IMR-90 (cell line): ENCODE data around the gene C11orf21. TPM values are rescaled to one million over a fixed set of nuclear protein-coding genes. Genes with fewer than 3 reads are reported as not detected.

Source experiments
- ATAC-seq: fragments of 200-7000 bp; cut with Tn5 transposase; 2 replicates; pipeline ENCODE4 v1.9.1; 2020; ENCODE audit warnings: low read depth, mild to moderate bottlenecking, moderate library complexity
- BruUV-seq: library from RNA; stranded (reverse); fragments of 400-500 nt; replicated peaks from 2 replicates; lab custom pipeline; 2021; lab: Mats Ljungman, UMichigan
- CTCF ChIA-PET: fragments of 300-600 bp; formaldehyde crosslinking; extraction: SDS; loops from one replicate; lab custom pipeline; 2021; ENCODE audit warnings: antibody characterized with exemption; lab: Yijun Ruan, JAX
- POLR2A ChIA-PET: fragments of 300-600 bp; sonication (Branson Sonifier 250); formaldehyde crosslinking; loops from one replicate; lab custom pipeline; 2022; ENCODE audit warnings: antibody characterized with exemption; ENCODE audit not compliant: unreplicated experiment; lab: Charles Lee
- DNase-seq: peaks from one replicate; pipeline ENCODE4 v3.0.0; 2013
- H2AFZ ChIP-seq: replicated peaks from 2 replicates; pipeline ENCODE3; 2013; ENCODE audit warnings: low read length, mild to moderate bottlenecking; ENCODE audit not compliant: poor library complexity
- H2AK5ac ChIP-seq: 2 replicates; pipeline ENCODE4 v1.6.1; 2013; ENCODE audit warnings: low read depth, low read length, inconsistent platforms
- H2AK9ac ChIP-seq: replicated peaks from 2 replicates; pipeline ENCODE3; 2013; ENCODE audit warnings: mild to moderate bottlenecking, low read depth, low read length, moderate library complexity; ENCODE audit not compliant: poor library complexity
- H2BK120ac ChIP-seq: 2 replicates; pipeline ENCODE4 v1.6.1; 2013; ENCODE audit warnings: low read depth, low read length, inconsistent platforms
- H2BK15ac ChIP-seq: 3 replicates; pipeline ENCODE4 v1.6.1; 2013; ENCODE audit warnings: low read depth, low read length, inconsistent platforms
- H2BK20ac ChIP-seq: 2 replicates; pipeline ENCODE4 v1.6.1; 2013; ENCODE audit warnings: low read depth, mild to moderate bottlenecking, inconsistent platforms, low read length, moderate library complexity
- H2BK5ac ChIP-seq: 2 replicates; pipeline ENCODE4 v1.6.1; 2013; ENCODE audit warnings: mild to moderate bottlenecking, low read depth, low read length, inconsistent platforms; ENCODE audit not compliant: poor library complexity, severe bottlenecking
- H3K14ac ChIP-seq: replicated peaks from 2 replicates; pipeline ENCODE4 v1.6.1; 2013; ENCODE audit warnings: low read depth, low read length, inconsistent platforms
- H3K18ac ChIP-seq: 2 replicates; pipeline ENCODE4 v1.6.1; 2013; ENCODE audit warnings: low read depth, low read length, control low read depth
- H3K23ac ChIP-seq: 2 replicates; pipeline ENCODE4 v1.6.1; 2013; ENCODE audit warnings: low read depth, low read length, inconsistent platforms
- H3K27ac ChIP-seq: 2 replicates; pipeline ENCODE4 v1.5.1; 2013; ENCODE audit warnings: mild to moderate bottlenecking, control low read depth, low read length; ENCODE audit not compliant: insufficient read depth
- H3K27me3 ChIP-seq: 2 replicates; pipeline ENCODE4 v1.6.1; 2013; ENCODE audit warnings: low read length; ENCODE audit not compliant: control insufficient read depth, insufficient read depth
- H3K36me3 ChIP-seq: 2 replicates; pipeline ENCODE4 v1.6.1; 2013; ENCODE audit warnings: low read length, mixed read lengths; ENCODE audit not compliant: control insufficient read depth, insufficient read depth
- H3K4ac ChIP-seq: 2 replicates; pipeline ENCODE4 v1.6.1; 2013; ENCODE audit warnings: low read depth, low read length, inconsistent platforms
- H3K4me1 ChIP-seq: 2 replicates; pipeline ENCODE4 v1.6.1; 2013; ENCODE audit warnings: low read length, mixed read lengths; ENCODE audit not compliant: control insufficient read depth, insufficient read depth
- H3K4me2 ChIP-seq: 2 replicates; pipeline ENCODE4 v1.6.1; 2013; ENCODE audit warnings: low read depth, mild to moderate bottlenecking, control low read depth, low read length, moderate library complexity
- H3K4me3 ChIP-seq: 2 replicates; pipeline ENCODE4 v1.5.1; 2013; ENCODE audit warnings: low read depth, mild to moderate bottlenecking, control low read depth, low read length, moderate library complexity; ENCODE audit not compliant: insufficient read depth
- H3K56ac ChIP-seq: 2 replicates; pipeline ENCODE4 v1.6.1; 2013; ENCODE audit warnings: low read length, inconsistent platforms; ENCODE audit not compliant: insufficient read depth; ENCODE audit errors: extremely low read depth
- H3K79me1 ChIP-seq, 2 experiments: 2 replicates each; pipeline ENCODE4 v1.6.1; 2013; ENCODE audit warnings: low read length in 2 of 2, inconsistent platforms in 1 of 2, low read depth in 1 of 2
- H3K9ac ChIP-seq: 2 replicates; pipeline ENCODE4 v1.6.1; 2013; ENCODE audit warnings: low read depth, low read length, control low read depth
- H3K9me1 ChIP-seq: 2 replicates; pipeline ENCODE4 v1.6.1; 2013; ENCODE audit warnings: low read length, inconsistent platforms; ENCODE audit not compliant: insufficient read depth
- H3K9me3 ChIP-seq: 2 replicates; pipeline ENCODE4 v1.6.1; 2013; ENCODE audit warnings: low read length; ENCODE audit not compliant: control insufficient read depth, insufficient read depth
- H4K20me1 ChIP-seq: 2 replicates; pipeline ENCODE4 v1.6.1; 2013; ENCODE audit warnings: low read length, inconsistent platforms; ENCODE audit not compliant: insufficient read depth
- H4K5ac ChIP-seq: 2 replicates; pipeline ENCODE4 v1.6.1; 2013; ENCODE audit warnings: mild to moderate bottlenecking, low read depth, low read length, control low read depth
- H4K8ac ChIP-seq, 2 experiments: 2 replicates each; pipeline ENCODE4 v1.6.1; 2013; ENCODE audit warnings: low read depth in 2 of 2, low read length in 2 of 2, control low read depth in 1 of 2, inconsistent platforms in 1 of 2
- H4K91ac ChIP-seq: 2 replicates; pipeline ENCODE4 v1.6.1; 2013; ENCODE audit warnings: low read depth, low read length, inconsistent platforms; ENCODE audit not compliant: insufficient read depth
- BHLHE40 ChIP-seq: fragments of 150-350 bp; IDR thresholded peaks from 2 replicates; pipeline ENCODE4 v1.6.1; 2016; ENCODE audit warnings: mild to moderate bottlenecking, low read depth, low read length
- CEBPB ChIP-seq: IDR thresholded peaks from 2 replicates; pipeline ENCODE4 v1.6.1; 2012; ENCODE audit warnings: low read depth, low read length, improper control_type of control experiment
- FOS ChIP-seq: fragments of 150-350 bp; IDR thresholded peaks from 2 replicates; pipeline ENCODE4 v1.6.1; 2016; ENCODE audit warnings: low read depth, low read length
- MAFK ChIP-seq: IDR thresholded peaks from 2 replicates; pipeline ENCODE4 v1.6.1; 2012; ENCODE audit warnings: low read depth, low read length, improper control_type of control experiment
- MAZ ChIP-seq: IDR thresholded peaks from 2 replicates; pipeline ENCODE4 v1.6.1; 2012; ENCODE audit warnings: low read depth, mild to moderate bottlenecking, low read length, improper control_type of control experiment, moderate library complexity, borderline replicate concordance
- NFE2L2 ChIP-seq: fragments of 150-350 bp; IDR thresholded peaks from 2 replicates; pipeline ENCODE4 v1.6.1; 2016; ENCODE audit warnings: low read depth, mild to moderate bottlenecking, low read length
- POLR2A ChIP-seq: IDR thresholded peaks from 2 replicates; pipeline ENCODE4 v1.6.1; 2012; ENCODE audit warnings: mild to moderate bottlenecking, low read depth, low read length
- RAD21 ChIP-seq: IDR thresholded peaks from 2 replicates; pipeline ENCODE4 v1.6.1; 2012; ENCODE audit warnings: low read length, improper control_type of control experiment
- RCOR1 ChIP-seq: IDR thresholded peaks from 2 replicates; pipeline ENCODE4 v1.6.1; 2012; ENCODE audit warnings: mild to moderate bottlenecking, low read length, improper control_type of control experiment; ENCODE audit not compliant: insufficient replicate concordance
- RFX5 ChIP-seq: IDR thresholded peaks from 2 replicates; pipeline ENCODE4 v1.8.0; 2012; ENCODE audit warnings: low read depth, mild to moderate bottlenecking, low read length, moderate library complexity
- SMC3 ChIP-seq: fragments of 150-350 bp; IDR thresholded peaks from 2 replicates; pipeline ENCODE4 v1.6.1; 2016; ENCODE audit warnings: low read depth, mild to moderate bottlenecking, antibody characterized with exemption, low read length, moderate library complexity
- WGBS, 2 experiments: methylation state at CpG; one replicate each; pipeline versions ENCODE4 v1.1.5 to v1.1.7; 2013; ENCODE audit warnings: missing lambda C conversion rate in 2 of 2; ENCODE audit not compliant: insufficient read length in 1 of 2; ENCODE audit errors: extremely low coverage in 2 of 2; 5-methylcytosine and 5-hydroxymethylcytosine counted together
- dilution Hi-C: fragments of 300-500 bp; cut with HindIII; formaldehyde crosslinking; loops from one replicate; pipeline ENCODE4 v1.14.3; 2018; ENCODE audit warnings: low sequenced_read_pairs; ENCODE audit not compliant: unreplicated experiment
- in situ Hi-C: fragments of 300-500 bp; cut with MboI; formaldehyde crosslinking; loops from 3 replicates; pipeline ENCODE4 v1.14.3; 2019; ENCODE audit warnings: low sequenced_read_pairs, inconsistent platforms, mixed read lengths
- intact Hi-C: fragments of 100-400 bp; cut with micrococcal nuclease; formaldehyde crosslinking; loops from 2 replicates; pipeline ENCODE4 v1.10.0; 2022
- polyA plus RNA-seq, 3 experiments: library from polyadenylated mRNA; depleted of rRNA; stranded (reverse); fragments of >200 nt; gene quantifications; 2 replicates each; pipeline ENCODE4 v1.2.3, GENCODE V29; 2012; ENCODE audit warnings: low replicate concordance in 1 of 3
- total RNA-seq: library from RNA; depleted of rRNA; stranded (reverse); fragments of >200 nt; gene quantifications from 2 replicates; pipeline ENCODE4 v1.2.3, GENCODE V29; 2012
- TF ChIP-seq, protein P1 (sequence below): fragments of 150-350 bp; IDR thresholded peaks from 2 replicates; pipeline ENCODE4 v1.6.1; 2017; ENCODE audit warnings: mild to moderate bottlenecking, antibody characterized with exemption, low read length, low read depth
- TF ChIP-seq, protein P2 (sequence below): conservative IDR thresholded peaks from 2 replicates; pipeline ENCODE4 v1.5.1; 2012; ENCODE audit warnings: mild to moderate bottlenecking, low read depth, low read length, improper control_type of control experiment
- TF ChIP-seq, protein P3 (sequence below): fragments of 150-350 bp; IDR thresholded peaks from 2 replicates; pipeline ENCODE4 v1.6.1; 2016; ENCODE audit warnings: low read depth, mild to moderate bottlenecking, low read length, moderate library complexity, borderline replicate concordance

Gene C11orf21
- total and polyA plus RNA-seq, 2 of the 4 experiments (the other 2 are of a cell fraction) = not detected

DNA sequence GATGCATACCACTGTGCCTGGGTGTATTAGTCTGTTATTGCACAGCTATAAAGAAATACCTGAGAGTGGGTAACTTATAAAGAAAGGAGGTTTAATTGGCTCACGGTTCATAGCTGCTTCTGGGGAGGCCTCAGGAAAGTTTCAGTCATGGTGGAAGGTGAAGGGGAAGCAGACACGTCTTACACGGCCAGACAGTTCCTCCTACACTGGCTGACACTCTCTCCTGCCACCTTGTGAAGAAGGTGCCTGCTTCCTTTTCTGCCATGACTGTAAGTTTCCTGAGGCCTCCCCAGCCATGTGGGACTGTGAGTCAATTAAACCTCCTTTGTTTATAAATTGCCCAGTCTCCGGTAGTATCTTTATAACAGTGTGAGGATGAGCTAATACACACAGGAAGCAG is 41.8 kb upstream of the C11orf21 start:
- peaks cover 2% of the 10 kb centered on the region; the same call in 1 of the 2 replicates for H3K9me3 ChIP-seq
- ChIA-PET CTCF (no interaction called here), POLR2A (no interaction called here)
- H3K4me2 ChIP-seq = no peak overlapping the region
- H3K4ac ChIP-seq = no peak overlapping the region
- no peak overlapping the region for H2AK5ac ChIP-seq
- ATAC-seq (no peak), DNase-seq (no peak)
- no peaks in the 10 kb centered on the region for H3K9me1 ChIP-seq
- BruUV-seq = no TSS peak
- no peak overlapping the region for H4K5ac ChIP-seq
- no peak overlapping the region for H2AFZ ChIP-seq
- H3K18ac ChIP-seq = no peak overlapping the region
- dilution Hi-C loops (no loop called here), intact Hi-C loops (no loop called here), in situ Hi-C loops (no loop called here)
- H4K91ac ChIP-seq = no peak overlapping the region
- peaks cover 7% of the 10 kb centered on the region for H3K27me3 ChIP-seq
- no peak overlapping the region for H2BK20ac ChIP-seq
- no peaks in the 10 kb centered on the region for H3K36me3 ChIP-seq
- no peak overlapping the region for H3K23ac ChIP-seq
- H3K27ac ChIP-seq = no peak overlapping the region
- H2BK15ac ChIP-seq = no peak overlapping the region
- no peak overlapping the region for H3K9ac ChIP-seq
- no peak overlapping the region for H2BK120ac ChIP-seq
- TF ChIP-seq, protein P1, sequence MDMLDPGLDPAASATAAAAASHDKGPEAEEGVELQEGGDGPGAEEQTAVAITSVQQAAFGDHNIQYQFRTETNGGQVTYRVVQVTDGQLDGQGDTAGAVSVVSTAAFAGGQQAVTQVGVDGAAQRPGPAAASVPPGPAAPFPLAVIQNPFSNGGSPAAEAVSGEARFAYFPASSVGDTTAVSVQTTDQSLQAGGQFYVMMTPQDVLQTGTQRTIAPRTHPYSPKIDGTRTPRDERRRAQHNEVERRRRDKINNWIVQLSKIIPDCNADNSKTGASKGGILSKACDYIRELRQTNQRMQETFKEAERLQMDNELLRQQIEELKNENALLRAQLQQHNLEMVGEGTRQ = no peak
- TF ChIP-seq FOS (no peak), BHLHE40 (no peak), POLR2A (no peak), RCOR1 (no peak), CEBPB (no peak), MAFK (no peak), RAD21 (no peak), RFX5 (no peak), NFE2L2 (no peak), SMC3 (no peak), MAZ (no peak)
- TF ChIP-seq, protein P2, sequence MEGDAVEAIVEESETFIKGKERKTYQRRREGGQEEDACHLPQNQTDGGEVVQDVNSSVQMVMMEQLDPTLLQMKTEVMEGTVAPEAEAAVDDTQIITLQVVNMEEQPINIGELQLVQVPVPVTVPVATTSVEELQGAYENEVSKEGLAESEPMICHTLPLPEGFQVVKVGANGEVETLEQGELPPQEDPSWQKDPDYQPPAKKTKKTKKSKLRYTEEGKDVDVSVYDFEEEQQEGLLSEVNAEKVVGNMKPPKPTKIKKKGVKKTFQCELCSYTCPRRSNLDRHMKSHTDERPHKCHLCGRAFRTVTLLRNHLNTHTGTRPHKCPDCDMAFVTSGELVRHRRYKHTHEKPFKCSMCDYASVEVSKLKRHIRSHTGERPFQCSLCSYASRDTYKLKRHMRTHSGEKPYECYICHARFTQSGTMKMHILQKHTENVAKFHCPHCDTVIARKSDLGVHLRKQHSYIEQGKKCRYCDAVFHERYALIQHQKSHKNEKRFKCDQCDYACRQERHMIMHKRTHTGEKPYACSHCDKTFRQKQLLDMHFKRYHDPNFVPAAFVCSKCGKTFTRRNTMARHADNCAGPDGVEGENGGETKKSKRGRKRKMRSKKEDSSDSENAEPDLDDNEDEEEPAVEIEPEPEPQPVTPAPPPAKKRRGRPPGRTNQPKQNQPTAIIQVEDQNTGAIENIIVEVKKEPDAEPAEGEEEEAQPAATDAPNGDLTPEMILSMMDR = no peak
- TF ChIP-seq, protein P3, sequence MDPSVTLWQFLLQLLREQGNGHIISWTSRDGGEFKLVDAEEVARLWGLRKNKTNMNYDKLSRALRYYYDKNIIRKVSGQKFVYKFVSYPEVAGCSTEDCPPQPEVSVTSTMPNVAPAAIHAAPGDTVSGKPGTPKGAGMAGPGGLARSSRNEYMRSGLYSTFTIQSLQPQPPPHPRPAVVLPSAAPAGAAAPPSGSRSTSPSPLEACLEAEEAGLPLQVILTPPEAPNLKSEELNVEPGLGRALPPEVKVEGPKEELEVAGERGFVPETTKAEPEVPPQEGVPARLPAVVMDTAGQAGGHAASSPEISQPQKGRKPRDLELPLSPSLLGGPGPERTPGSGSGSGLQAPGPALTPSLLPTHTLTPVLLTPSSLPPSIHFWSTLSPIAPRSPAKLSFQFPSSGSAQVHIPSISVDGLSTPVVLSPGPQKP = no peak
- no CpG with 5 or more reads among the region's 4 CpGs for WGBS, 2 experiments
- H4K20me1 ChIP-seq = no peaks in the 10 kb centered on the region
- no peaks in the 10 kb centered on the region for H3K79me1 ChIP-seq
- no peak overlapping the region for H3K4me3 ChIP-seq
- H3K4me1 ChIP-seq = no peaks in the 10 kb centered on the region
- no peak overlapping the region for H4K8ac ChIP-seq
- H3K56ac ChIP-seq = no peak overlapping the region
- no peak overlapping the region for H2BK5ac ChIP-seq
- H2AK9ac ChIP-seq = no peak overlapping the region
- no peak overlapping the region for H3K14ac ChIP-seq
